K562 (cell line): ENCODE measurements around the gene ASB13. TPM values are rescaled to one million over a fixed set of nuclear protein-coding genes. Genes with fewer than 3 reads are reported as not detected.

Experiments
- ADNP ChIP-seq: fragments of 200-800 bp; sonication (Bioruptor generic); IDR thresholded peaks from 2 replicates; pipeline ENCODE4 v1.6.1; 2016; ENCODE audit warnings: missing genetic modification characterization, missing compliant biosample characterization
- ETV5 ChIP-seq: sonication (generic); formaldehyde crosslinking; IDR thresholded peaks from 2 replicates; pipeline ENCODE4 v1.4.0; 2020; ENCODE audit warnings: low read depth, mild to moderate bottlenecking, missing genetic modification reagents
- ETV6 ChIP-seq, 3 experiments: fragments of 150-350 bp in 1 of 3; sonication (generic) in 1 of 3; formaldehyde crosslinking in 1 of 3; IDR thresholded peaks; 2 replicates each; pipeline versions ENCODE4 v1.6.1 to v1.8.0; 2014 to 2022; ENCODE audit warnings: borderline replicate concordance in 2 of 3, low read depth in 2 of 3, antibody characterized with exemption in 1 of 3, low read length in 1 of 3, mild to moderate bottlenecking in 1 of 3, missing genetic modification reagents in 1 of 3
- GTF2E2 ChIP-seq: fragments of 200-800 bp; sonication (Bioruptor generic); IDR thresholded peaks from 2 replicates; pipeline ENCODE4 v1.6.1; 2016; ENCODE audit warnings: missing genetic modification characterization, missing compliant biosample characterization
- JUND ChIP-seq, 2 experiments: IDR thresholded peaks; 2 replicates in 1 of 2; 3 replicates in 1 of 2; pipeline ENCODE4 v1.6.1; 2011; ENCODE audit warnings: borderline replicate concordance in 2 of 2, low read depth in 2 of 2, low read length in 2 of 2, improper control_type of control experiment in 1 of 2, missing biosample characterization in 1 of 2, missing genetic modification characterization in 1 of 2, missing genetic modification reagents in 1 of 2
- KLF16 ChIP-seq: IDR thresholded peaks from 2 replicates; pipeline ENCODE4 v1.6.1; 2016; ENCODE audit warnings: antibody characterized with exemption
- NCOA4 ChIP-seq: fragments of 450-650 bp; IDR thresholded peaks from 2 replicates; pipeline ENCODE4 v1.6.1; 2018; ENCODE audit warnings: mild to moderate bottlenecking; ENCODE audit not compliant: partially characterized antibody
- NFE2L1 ChIP-seq: fragments of 450-650 bp; IDR thresholded peaks from 2 replicates; pipeline ENCODE4 v1.6.1; 2016; ENCODE audit warnings: missing genetic modification characterization, low read depth, mild to moderate bottlenecking, missing compliant biosample characterization, moderate library complexity, borderline replicate concordance
- RBM25 ChIP-seq: fragments of 200-400 bp; formaldehyde crosslinking; IDR thresholded peaks from 2 replicates; pipeline ENCODE4 v1.6.1; 2018; ENCODE audit warnings: low read length, low read depth, moderate library complexity; ENCODE audit not compliant: severe bottlenecking
- SP1 ChIP-seq: sonication (generic); formaldehyde crosslinking; IDR thresholded peaks from 2 replicates; pipeline ENCODE4 v1.8.1; 2022; ENCODE audit warnings: mild to moderate bottlenecking, missing genetic modification reagents
- XRCC4 ChIP-seq: IDR thresholded peaks from one replicate; pipeline ENCODE4 v1.6.1; 2011; ENCODE audit not compliant: insufficient read depth, insufficient read length; ENCODE audit errors: extremely low read depth
- ZNF696 ChIP-seq: fragments of 250-450 bp; sonication (Bioruptor Pico); conservative IDR thresholded peaks from 2 replicates; pipeline ENCODE4 v1.4.0; 2020; ENCODE audit warnings: mild to moderate bottlenecking, moderate library complexity
- ZNF717 ChIP-seq: fragments of 250-450 bp; sonication (Bioruptor Pico); IDR thresholded peaks from 2 replicates; pipeline ENCODE4 v1.5.0; 2021
- polyA plus RNA-seq, 8 experiments: library from polyadenylated mRNA; depleted of rRNA in 4 of 8; stranded (reverse) in 5 of 8; unstranded in 3 of 8; fragments of >200 nt; fragmentation: Nextera tagmentation in 2 of 8; fragmentation: Illumina TruSeq in 1 of 8; extraction: Ambion mirVana in 2 of 8; extraction: Trizol in 1 of 8; gene quantifications; 2 replicates each; pipeline versions ENCODE4 v1.2.1 to v1.2.3, GENCODE V29; 2011 to 2014; ENCODE audit warnings: inconsistent platforms in 1 of 8, missing spikeins in 1 of 8
- total RNA-seq, 7 experiments: library from RNA; depleted of rRNA in 6 of 7; stranded (reverse); fragments of >200 nt in 6 of 7; fragmentation: Illumina TruSeq in 2 of 7; extraction: Trizol in 2 of 7; gene quantifications; 2 replicates each; pipeline versions ENCODE4 v1.2.1 to v1.2.3, GENCODE V29; 2011 to 2021; ENCODE audit warnings: low replicate concordance in 1 of 7
- TF ChIP-seq, protein P1 (sequence below): fragments of 200-800 bp; sonication (Bioruptor generic); IDR thresholded peaks from 2 replicates; pipeline ENCODE4 v1.6.1; 2016; ENCODE audit warnings: missing genetic modification characterization, missing compliant biosample characterization
- TF ChIP-seq, protein P2 (sequence below): fragments of 250-450 bp; sonication (Bioruptor Pico); IDR thresholded peaks from 2 replicates; pipeline ENCODE4 v1.4.0; 2020

Gene ASB13
- total and polyA plus RNA-seq, 9 of the 15 experiments (the other 6 are each of a cell fraction or from before 2014, with no cell fraction given) = 5.2 to 28.8 (median 16.9) TPM

DNA sequence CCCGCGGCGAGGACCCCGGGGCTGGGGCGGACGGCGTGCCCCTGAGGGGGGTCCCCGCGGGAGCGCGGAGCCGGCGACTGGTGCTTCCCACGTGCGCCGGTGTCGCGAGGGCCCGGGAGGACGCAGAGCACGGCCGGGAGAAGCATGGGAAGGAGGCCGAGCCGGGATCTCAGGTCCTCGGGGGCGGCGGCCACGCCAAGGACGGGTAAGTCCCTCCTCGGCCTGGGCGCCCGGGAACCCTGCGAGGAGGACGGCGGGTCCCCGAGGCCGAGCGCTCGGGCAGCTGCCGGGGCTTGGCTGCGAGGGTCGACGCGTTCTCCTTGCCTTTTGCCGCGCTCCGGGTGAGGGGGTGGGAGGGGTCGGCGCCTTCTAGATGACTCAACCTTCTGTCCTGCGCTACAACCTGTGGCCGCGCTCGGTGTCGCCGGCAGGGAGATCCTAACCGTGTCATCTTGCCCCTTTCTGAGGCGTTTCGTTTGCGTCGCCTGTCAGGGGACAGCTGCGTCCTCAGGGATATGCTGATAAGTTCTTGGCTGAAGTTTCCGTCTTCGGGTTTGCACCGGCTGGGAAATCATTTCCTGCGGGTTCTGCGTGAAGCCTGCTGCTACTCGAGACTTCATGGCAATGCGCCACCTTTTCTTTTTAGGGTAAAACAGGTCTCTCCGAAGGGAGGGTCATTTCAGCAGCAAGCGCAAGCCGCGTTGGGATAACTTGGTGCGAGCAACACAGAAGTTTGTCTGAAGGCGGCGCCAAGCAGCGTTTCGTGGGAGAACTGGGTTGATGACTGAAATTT is 18.8 kb upstream of the ASB13 start (continued):
- TF ChIP-seq, protein P1, sequence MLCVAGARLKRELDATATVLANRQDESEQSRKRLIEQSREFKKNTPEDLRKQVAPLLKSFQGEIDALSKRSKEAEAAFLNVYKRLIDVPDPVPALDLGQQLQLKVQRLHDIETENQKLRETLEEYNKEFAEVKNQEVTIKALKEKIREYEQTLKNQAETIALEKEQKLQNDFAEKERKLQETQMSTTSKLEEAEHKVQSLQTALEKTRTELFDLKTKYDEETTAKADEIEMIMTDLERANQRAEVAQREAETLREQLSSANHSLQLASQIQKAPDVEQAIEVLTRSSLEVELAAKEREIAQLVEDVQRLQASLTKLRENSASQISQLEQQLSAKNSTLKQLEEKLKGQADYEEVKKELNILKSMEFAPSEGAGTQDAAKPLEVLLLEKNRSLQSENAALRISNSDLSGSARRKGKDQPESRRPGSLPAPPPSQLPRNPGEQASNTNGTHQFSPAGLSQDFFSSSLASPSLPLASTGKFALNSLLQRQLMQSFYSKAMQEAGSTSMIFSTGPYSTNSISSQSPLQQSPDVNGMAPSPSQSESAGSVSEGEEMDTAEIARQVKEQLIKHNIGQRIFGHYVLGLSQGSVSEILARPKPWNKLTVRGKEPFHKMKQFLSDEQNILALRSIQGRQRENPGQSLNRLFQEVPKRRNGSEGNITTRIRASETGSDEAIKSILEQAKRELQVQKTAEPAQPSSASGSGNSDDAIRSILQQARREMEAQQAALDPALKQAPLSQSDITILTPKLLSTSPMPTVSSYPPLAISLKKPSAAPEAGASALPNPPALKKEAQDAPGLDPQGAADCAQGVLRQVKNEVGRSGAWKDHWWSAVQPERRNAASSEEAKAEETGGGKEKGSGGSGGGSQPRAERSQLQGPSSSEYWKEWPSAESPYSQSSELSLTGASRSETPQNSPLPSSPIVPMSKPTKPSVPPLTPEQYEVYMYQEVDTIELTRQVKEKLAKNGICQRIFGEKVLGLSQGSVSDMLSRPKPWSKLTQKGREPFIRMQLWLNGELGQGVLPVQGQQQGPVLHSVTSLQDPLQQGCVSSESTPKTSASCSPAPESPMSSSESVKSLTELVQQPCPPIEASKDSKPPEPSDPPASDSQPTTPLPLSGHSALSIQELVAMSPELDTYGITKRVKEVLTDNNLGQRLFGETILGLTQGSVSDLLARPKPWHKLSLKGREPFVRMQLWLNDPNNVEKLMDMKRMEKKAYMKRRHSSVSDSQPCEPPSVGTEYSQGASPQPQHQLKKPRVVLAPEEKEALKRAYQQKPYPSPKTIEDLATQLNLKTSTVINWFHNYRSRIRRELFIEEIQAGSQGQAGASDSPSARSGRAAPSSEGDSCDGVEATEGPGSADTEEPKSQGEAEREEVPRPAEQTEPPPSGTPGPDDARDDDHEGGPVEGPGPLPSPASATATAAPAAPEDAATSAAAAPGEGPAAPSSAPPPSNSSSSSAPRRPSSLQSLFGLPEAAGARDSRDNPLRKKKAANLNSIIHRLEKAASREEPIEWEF (CRISPR knock-in tag) = no peak
- TF ChIP-seq RBM25 (no peak), GTF2E2 (tag) (no peak; the same call in 1 of the 2 replicates), ZNF696 (CRISPR knock-in tag) (no peak), NCOA4 (no peak), SP1 (CRISPR knock-in tag) (no peak; the same call in 1 of the 2 replicates), XRCC4 (no peak), ETV6 (IDR thresholded peaks at IDR 0.05; ENCODE audit: borderline replicate concordance in 1 of 2, low read depth in 2 of 2, low read length in 1 of 2) (no peak), ETV6 (CRISPR knock-in tag; IDR thresholded peaks at IDR 0.05; ENCODE audit: borderline replicate concordance) (peak; percentile 45; the same call in 1 of the 2 replicates), NFE2L1 (no peak), ETV5 (CRISPR knock-in tag) (no peak), JUND (IDR thresholded peaks at IDR 0.05; ENCODE audit: borderline replicate concordance, low read depth, low read length) (0 out of 2 replicates have a peak, but pooled peaks have one; percentile 51), JUND (tag; IDR thresholded peaks at IDR 0.05; ENCODE audit: borderline replicate concordance, low read depth, low read length) (peak; percentile 14; the same call in 1 of the 3 replicates), ZNF717 (no peak), KLF16 (peak; percentile 31; the same call in 1 of the 2 replicates), ADNP (tag) (no peak)
- TF ChIP-seq, protein P2, sequence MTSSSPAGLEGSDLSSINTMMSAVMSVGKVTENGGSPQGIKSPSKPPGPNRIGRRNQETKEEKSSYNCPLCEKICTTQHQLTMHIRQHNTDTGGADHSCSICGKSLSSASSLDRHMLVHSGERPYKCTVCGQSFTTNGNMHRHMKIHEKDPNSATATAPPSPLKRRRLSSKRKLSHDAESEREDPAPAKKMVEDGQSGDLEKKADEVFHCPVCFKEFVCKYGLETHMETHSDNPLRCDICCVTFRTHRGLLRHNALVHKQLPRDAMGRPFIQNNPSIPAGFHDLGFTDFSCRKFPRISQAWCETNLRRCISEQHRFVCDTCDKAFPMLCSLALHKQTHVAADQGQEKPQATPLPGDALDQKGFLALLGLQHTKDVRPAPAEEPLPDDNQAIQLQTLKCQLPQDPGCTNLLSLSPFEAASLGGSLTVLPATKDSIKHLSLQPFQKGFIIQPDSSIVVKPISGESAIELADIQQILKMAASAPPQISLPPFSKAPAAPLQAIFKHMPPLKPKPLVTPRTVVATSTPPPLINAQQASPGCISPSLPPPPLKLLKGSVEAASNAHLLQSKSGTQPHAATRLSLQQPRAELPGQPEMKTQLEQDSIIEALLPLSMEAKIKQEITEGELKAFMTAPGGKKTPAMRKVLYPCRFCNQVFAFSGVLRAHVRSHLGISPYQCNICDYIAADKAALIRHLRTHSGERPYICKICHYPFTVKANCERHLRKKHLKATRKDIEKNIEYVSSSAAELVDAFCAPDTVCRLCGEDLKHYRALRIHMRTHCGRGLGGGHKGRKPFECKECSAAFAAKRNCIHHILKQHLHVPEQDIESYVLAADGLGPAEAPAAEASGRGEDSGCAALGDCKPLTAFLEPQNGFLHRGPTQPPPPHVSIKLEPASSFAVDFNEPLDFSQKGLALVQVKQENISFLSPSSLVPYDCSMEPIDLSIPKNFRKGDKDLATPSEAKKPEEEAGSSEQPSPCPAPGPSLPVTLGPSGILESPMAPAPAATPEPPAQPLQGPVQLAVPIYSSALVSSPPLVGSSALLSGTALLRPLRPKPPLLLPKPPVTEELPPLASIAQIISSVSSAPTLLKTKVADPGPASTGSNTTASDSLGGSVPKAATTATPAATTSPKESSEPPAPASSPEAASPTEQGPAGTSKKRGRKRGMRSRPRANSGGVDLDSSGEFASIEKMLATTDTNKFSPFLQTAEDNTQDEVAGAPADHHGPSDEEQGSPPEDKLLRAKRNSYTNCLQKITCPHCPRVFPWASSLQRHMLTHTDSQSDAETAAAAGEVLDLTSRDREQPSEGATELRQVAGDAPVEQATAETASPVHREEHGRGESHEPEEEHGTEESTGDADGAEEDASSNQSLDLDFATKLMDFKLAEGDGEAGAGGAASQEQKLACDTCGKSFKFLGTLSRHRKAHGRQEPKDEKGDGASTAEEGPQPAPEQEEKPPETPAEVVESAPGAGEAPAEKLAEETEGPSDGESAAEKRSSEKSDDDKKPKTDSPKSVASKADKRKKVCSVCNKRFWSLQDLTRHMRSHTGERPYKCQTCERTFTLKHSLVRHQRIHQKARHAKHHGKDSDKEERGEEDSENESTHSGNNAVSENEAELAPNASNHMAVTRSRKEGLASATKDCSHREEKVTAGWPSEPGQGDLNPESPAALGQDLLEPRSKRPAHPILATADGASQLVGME (CRISPR knock-in tag) = no peak
